GM23338 (cell line): ENCODE measurements around the gene TNFRSF19. TPM values are rescaled to one million over a fixed set of nuclear protein-coding genes. Genes with fewer than 3 reads are reported as not detected.
A peak's percentile ranks its signal among the peaks of the same experiment; 100 is the strongest.

Source experiments
- ATAC-seq: fragments of 200-7000 bp; cut with Tn5 transposase; 3 replicates; pipeline ENCODE4 v1.9.1; 2020
- DNase-seq: peaks from one replicate; pipeline ENCODE4 v3.0.0-alpha.2; 2015; ENCODE audit warnings: low spot score
- H2AFZ ChIP-seq: fragments of 200-600 bp; sonication (generic); 2 replicates; pipeline ENCODE4 v1.8.0; 2016; ENCODE audit warnings: antibody characterized with exemption, mild to moderate bottlenecking, moderate library complexity
- H3F3A ChIP-seq: fragments of 200-600 bp; sonication (generic); replicated peaks from 2 replicates; pipeline ENCODE4 v1.8.0; 2017; ENCODE audit warnings: antibody characterized with exemption, mixed run types, low read depth
- H3K27ac ChIP-seq: fragments of 200-600 bp; sonication (generic); 2 replicates; pipeline ENCODE4 v1.6.1; 2016; ENCODE audit warnings: low read depth
- H3K27me3 ChIP-seq: fragments of 200-600 bp; sonication (generic); 2 replicates; pipeline ENCODE4 v1.8.0; 2016; ENCODE audit warnings: mild to moderate bottlenecking, mixed run types, moderate library complexity; ENCODE audit not compliant: insufficient read depth
- H3K36me3 ChIP-seq: fragments of 200-600 bp; sonication (generic); 2 replicates; pipeline ENCODE4 v1.8.0; 2016; ENCODE audit warnings: mild to moderate bottlenecking; ENCODE audit not compliant: insufficient read depth
- H3K4me1 ChIP-seq: fragments of 200-600 bp; sonication (generic); 2 replicates; pipeline ENCODE4 v1.8.0; 2016; ENCODE audit warnings: mild to moderate bottlenecking, moderate library complexity; ENCODE audit not compliant: insufficient read depth
- H3K4me2 ChIP-seq: fragments of 200-600 bp; sonication (generic); 2 replicates; pipeline ENCODE4 v1.7.1; 2017; ENCODE audit warnings: mixed run types
- H3K4me3 ChIP-seq: fragments of 200-600 bp; sonication (generic); 2 replicates; pipeline ENCODE4 v1.6.1; 2016; ENCODE audit warnings: mixed run types
- H3K79me2 ChIP-seq: fragments of 200-600 bp; sonication (generic); replicated peaks from 2 replicates; pipeline ENCODE4 v1.8.0; 2017; ENCODE audit warnings: mild to moderate bottlenecking; ENCODE audit not compliant: insufficient read depth
- H3K9me2 ChIP-seq: fragments of 200-600 bp; sonication (generic); 2 replicates; pipeline ENCODE4 v1.8.0; 2017; ENCODE audit not compliant: insufficient read depth
- H4K20me1 ChIP-seq: fragments of 200-600 bp; sonication (generic); replicated peaks from 2 replicates; pipeline ENCODE4 v1.8.0; 2017; ENCODE audit warnings: mild to moderate bottlenecking; ENCODE audit not compliant: insufficient read depth
- H3K27ac Mint-ChIP-seq: 2 replicates; pipeline ENCODE4 v1.8.0; 2020; ENCODE audit warnings: inconsistent platforms, mild to moderate bottlenecking, moderate library complexity, mixed read lengths
- H3K27me3 Mint-ChIP-seq: 3 replicates; pipeline ENCODE4 v1.8.0; 2022; ENCODE audit warnings: low read depth, mild to moderate bottlenecking, moderate library complexity, mixed read lengths, inconsistent platforms; ENCODE audit not compliant: insufficient read depth, poor library complexity
- H3K36me3 Mint-ChIP-seq: 3 replicates; pipeline ENCODE4 v1.8.0; 2021; ENCODE audit warnings: low read depth, mild to moderate bottlenecking, inconsistent platforms, moderate library complexity, mixed read lengths
- H3K4me1 Mint-ChIP-seq: 3 replicates; pipeline ENCODE4 v1.8.0; 2020; ENCODE audit warnings: mild to moderate bottlenecking, inconsistent platforms, mixed read lengths
- H3K4me3 Mint-ChIP-seq: 3 replicates; pipeline ENCODE4 v1.8.0; 2021; ENCODE audit warnings: moderate library complexity, mild to moderate bottlenecking, inconsistent platforms, mixed read lengths
- H3K9me3 Mint-ChIP-seq: 3 replicates; pipeline ENCODE4 v1.8.0; 2020; ENCODE audit warnings: moderate library complexity, mild to moderate bottlenecking, inconsistent platforms, mixed read lengths
- CREB1 ChIP-seq: fragments of 250-450 bp; sonication (Bioruptor Pico); IDR thresholded peaks from 2 replicates; pipeline ENCODE4 v1.5.0; 2020; ENCODE audit warnings: low read depth, mild to moderate bottlenecking, moderate library complexity
- EZH2 ChIP-seq: fragments of 200-600 bp; sonication (generic); IDR thresholded peaks from one replicate; pipeline ENCODE4 v1.8.0; 2017; ENCODE audit warnings: antibody characterized with exemption, mild to moderate bottlenecking, low read depth; ENCODE audit not compliant: unreplicated experiment
- EZH2phosphoT487 ChIP-seq: fragments of 200-600 bp; sonication (generic); IDR thresholded peaks from one replicate; pipeline ENCODE4 v1.8.1; 2018; ENCODE audit warnings: antibody characterized with exemption; ENCODE audit not compliant: unreplicated experiment
- JUNB ChIP-seq: IDR thresholded peaks from one replicate; pipeline ENCODE4 v1.6.1; 2016; ENCODE audit warnings: antibody characterized with exemption; ENCODE audit not compliant: unreplicated experiment
- NANOG ChIP-seq: IDR thresholded peaks from 2 replicates; pipeline ENCODE4 v1.6.1; 2016; ENCODE audit warnings: antibody characterized with exemption, borderline replicate concordance
- POLR2AphosphoS5 ChIP-seq: IDR thresholded peaks from 2 replicates; pipeline ENCODE4 v1.6.1; 2016; ENCODE audit warnings: antibody characterized with exemption, low read depth
- STAT1 ChIP-seq: IDR thresholded peaks from one replicate; pipeline ENCODE4 v1.6.1; 2016; ENCODE audit warnings: antibody characterized with exemption; ENCODE audit not compliant: unreplicated experiment
- ZNF114 ChIP-seq: fragments of 250-450 bp; sonication (Bioruptor Pico); IDR thresholded peaks from 2 replicates; pipeline ENCODE4 v1.5.0; 2020; ENCODE audit warnings: mild to moderate bottlenecking, moderate library complexity
- ZNF331 ChIP-seq: fragments of 250-450 bp; sonication (Bioruptor Pico); IDR thresholded peaks from 2 replicates; pipeline ENCODE4 v1.5.0; 2020; ENCODE audit warnings: low read depth, mild to moderate bottlenecking, moderate library complexity
- polyA plus RNA-seq: library from polyadenylated mRNA; unstranded; fragments of >200 nt; fragmentation: Nextera tagmentation; extraction: Ambion mirVana; gene quantifications from 2 replicates; pipeline ENCODE4 v1.2.1, GENCODE V29; 2016
- total RNA-seq: library from RNA; depleted of rRNA; stranded (reverse); fragments of >200 nt; shearing (Covaris generic); gene quantifications from 2 replicates; pipeline ENCODE4 v1.2.3, GENCODE V29; 2014
- TF ChIP-seq, protein P1 (sequence below): IDR thresholded peaks from 2 replicates; pipeline ENCODE4 v1.6.1; 2016; ENCODE audit warnings: antibody characterized with exemption
- TF ChIP-seq, protein P2 (sequence below), 2 experiments: fragments of 200-600 bp in 1 of 2; sonication (generic) in 1 of 2; conservative IDR thresholded peaks; 2 replicates each; pipeline versions ENCODE4 v1.5.1 to v1.6.1; 2016 to 2017; ENCODE audit warnings: antibody characterized with exemption in 2 of 2, low read depth in 2 of 2, mild to moderate bottlenecking in 2 of 2, moderate library complexity in 1 of 2
- TF ChIP-seq, protein P3 (sequence below): IDR thresholded peaks from one replicate; pipeline ENCODE4 v1.6.1; 2018; ENCODE audit warnings: antibody characterized with exemption; ENCODE audit not compliant: unreplicated experiment

The TNFRSF19 gene
- total and polyA plus RNA-seq, 2 experiments from 2014 or later: 0.21 to 0.35 TPM

DNA sequence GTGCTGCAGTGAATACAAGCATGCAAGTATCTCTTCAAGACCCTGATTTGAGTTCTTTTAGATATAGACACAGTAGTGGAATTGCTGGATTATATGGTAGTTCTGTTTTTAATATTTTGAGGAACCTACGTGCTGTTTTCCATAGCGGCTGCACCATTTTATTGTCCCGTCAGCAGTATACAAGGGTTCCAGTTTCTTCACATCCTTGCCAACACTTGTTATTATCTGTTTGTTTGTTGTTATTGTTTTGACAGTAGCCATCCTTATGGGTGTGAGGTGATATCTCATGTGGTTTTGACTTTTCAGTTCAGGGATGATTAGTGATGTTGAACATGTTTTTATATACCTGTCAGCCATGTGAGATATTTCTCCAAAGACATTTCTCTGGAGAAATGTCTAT lies 53.2 kb downstream of the TNFRSF19 start (continued):
- TF ChIP-seq, protein P1, sequence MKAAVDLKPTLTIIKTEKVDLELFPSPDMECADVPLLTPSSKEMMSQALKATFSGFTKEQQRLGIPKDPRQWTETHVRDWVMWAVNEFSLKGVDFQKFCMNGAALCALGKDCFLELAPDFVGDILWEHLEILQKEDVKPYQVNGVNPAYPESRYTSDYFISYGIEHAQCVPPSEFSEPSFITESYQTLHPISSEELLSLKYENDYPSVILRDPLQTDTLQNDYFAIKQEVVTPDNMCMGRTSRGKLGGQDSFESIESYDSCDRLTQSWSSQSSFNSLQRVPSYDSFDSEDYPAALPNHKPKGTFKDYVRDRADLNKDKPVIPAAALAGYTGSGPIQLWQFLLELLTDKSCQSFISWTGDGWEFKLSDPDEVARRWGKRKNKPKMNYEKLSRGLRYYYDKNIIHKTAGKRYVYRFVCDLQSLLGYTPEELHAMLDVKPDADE: no peak
- TF ChIP-seq EZH2phosphoT487 (no peak), ZNF331 (CRISPR knock-in tag) (no peak)

DNA sequence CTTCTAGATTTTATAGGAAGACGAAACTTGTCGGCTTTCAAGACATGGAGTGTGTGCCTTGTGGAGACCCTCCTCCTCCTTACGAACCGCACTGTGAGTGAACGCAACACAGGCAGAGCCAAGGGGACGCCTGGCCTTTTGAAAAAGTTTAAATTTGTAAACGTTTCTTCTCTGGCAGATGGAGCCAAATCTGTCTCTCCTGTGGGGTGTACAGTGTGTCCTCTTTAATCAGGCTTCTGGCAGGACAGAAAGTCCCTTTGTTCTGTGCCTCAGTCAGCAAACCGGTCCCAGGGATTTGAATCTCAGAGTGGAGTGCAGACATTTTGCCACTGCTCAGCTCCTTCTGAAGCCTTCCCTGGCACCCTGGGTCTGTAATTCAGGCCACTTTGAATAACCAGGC lies 56.5 kb downstream of the TNFRSF19 start:
- Mint-ChIP-seq H3K4me1 (peaks cover 31% of the 10 kb centered on the region), H3K4me3 (no peak overlapping the region), H3K9me3 (no peaks in the 10 kb centered on the region; the same call in 2 of the 3 replicates), H3K36me3 (no peaks in the 10 kb centered on the region), H3K27me3 (peaks cover 2% of the 10 kb centered on the region), H3K27ac (peak overlapping the region; percentile 21; the same call in 1 of the 2 replicates)
- H3K4me2 ChIP-seq: no peak overlapping the region
- no peak overlapping the region for H3K27ac ChIP-seq
- no peaks in the 10 kb centered on the region for H4K20me1 ChIP-seq
- ATAC-seq: peak; percentile 16; the same call in 1 of the 3 replicates
- H3K36me3 ChIP-seq: no peaks in the 10 kb centered on the region
- H3K9me2 ChIP-seq: no peaks in the 10 kb centered on the region
- no peaks in the 10 kb centered on the region for H3K27me3 ChIP-seq
- no peak for TF ChIP-seq POLR2AphosphoS5
- TF ChIP-seq EZH2: no peak
- TF ChIP-seq, protein P1: no peak
- TF ChIP-seq CREB1 (CRISPR knock-in tag): no peak
- no peak for DNase-seq
- H3K4me3 ChIP-seq: no peak overlapping the region
- peaks cover 21% of the 10 kb centered on the region for H3K4me1 ChIP-seq
- peak overlapping the region; percentile 92 for H2AFZ ChIP-seq
- no peaks in the 10 kb centered on the region for H3K79me2 ChIP-seq
- H3F3A ChIP-seq: no peaks in the 10 kb centered on the region

DNA sequence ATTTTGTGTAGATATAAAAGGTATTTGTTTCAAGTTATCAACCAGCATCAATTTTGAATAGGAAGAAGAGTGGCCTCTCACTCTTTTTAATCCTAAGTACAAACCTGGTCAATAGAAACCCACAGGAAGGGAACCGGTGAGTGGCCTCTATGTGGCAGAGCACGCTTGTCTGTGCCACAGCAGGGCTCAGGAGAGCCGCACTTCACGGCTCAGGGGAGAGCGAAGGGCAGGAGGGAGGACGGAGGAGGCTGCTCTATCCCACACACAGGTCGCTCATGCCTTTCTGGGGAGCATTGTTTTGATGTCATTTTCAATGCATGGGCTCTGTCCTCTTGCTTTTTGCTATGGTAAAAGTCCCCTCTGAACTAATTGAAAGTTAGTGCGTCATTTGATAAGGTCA lies 57.2 kb downstream of the TNFRSF19 start:
- Histone ChIP-seq H2AFZ (0 out of 2 replicates have a peak overlapping the region, but pooled peaks have one; percentile 92), H4K20me1 (no peaks in the 10 kb centered on the region), H3K36me3 (no peaks in the 10 kb centered on the region), H3K27me3 (no peaks in the 10 kb centered on the region), H3F3A (no peaks in the 10 kb centered on the region), H3K27ac (no peak overlapping the region), H3K4me2 (no peak overlapping the region), H3K4me1 (peaks cover 28% of the 10 kb centered on the region), H3K79me2 (no peaks in the 10 kb centered on the region), H3K9me2 (no peaks in the 10 kb centered on the region), H3K4me3 (no peak overlapping the region)
- no peak for DNase-seq
- H3K9me3 Mint-ChIP-seq: no peaks in the 10 kb centered on the region; the same call in 2 of the 3 replicates
- peak; percentile 69 for ATAC-seq
- H3K27ac Mint-ChIP-seq: no peak overlapping the region
- no peaks in the 10 kb centered on the region for H3K36me3 Mint-ChIP-seq
- no peak overlapping the region for H3K4me3 Mint-ChIP-seq
- H3K27me3 Mint-ChIP-seq: peaks cover 2% of the 10 kb centered on the region
- H3K4me1 Mint-ChIP-seq: peaks cover 38% of the 10 kb centered on the region
- no peak for TF ChIP-seq CREB1 (CRISPR knock-in tag)
- TF ChIP-seq, protein P2, sequence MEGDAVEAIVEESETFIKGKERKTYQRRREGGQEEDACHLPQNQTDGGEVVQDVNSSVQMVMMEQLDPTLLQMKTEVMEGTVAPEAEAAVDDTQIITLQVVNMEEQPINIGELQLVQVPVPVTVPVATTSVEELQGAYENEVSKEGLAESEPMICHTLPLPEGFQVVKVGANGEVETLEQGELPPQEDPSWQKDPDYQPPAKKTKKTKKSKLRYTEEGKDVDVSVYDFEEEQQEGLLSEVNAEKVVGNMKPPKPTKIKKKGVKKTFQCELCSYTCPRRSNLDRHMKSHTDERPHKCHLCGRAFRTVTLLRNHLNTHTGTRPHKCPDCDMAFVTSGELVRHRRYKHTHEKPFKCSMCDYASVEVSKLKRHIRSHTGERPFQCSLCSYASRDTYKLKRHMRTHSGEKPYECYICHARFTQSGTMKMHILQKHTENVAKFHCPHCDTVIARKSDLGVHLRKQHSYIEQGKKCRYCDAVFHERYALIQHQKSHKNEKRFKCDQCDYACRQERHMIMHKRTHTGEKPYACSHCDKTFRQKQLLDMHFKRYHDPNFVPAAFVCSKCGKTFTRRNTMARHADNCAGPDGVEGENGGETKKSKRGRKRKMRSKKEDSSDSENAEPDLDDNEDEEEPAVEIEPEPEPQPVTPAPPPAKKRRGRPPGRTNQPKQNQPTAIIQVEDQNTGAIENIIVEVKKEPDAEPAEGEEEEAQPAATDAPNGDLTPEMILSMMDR (conservative IDR thresholded peaks at IDR 0.05; ENCODE audit: low read depth in 2 of 2): no peak
- no peak for TF ChIP-seq ZNF114 (CRISPR knock-in tag)
- no peak for TF ChIP-seq NANOG
- TF ChIP-seq, protein P1: no peak
- no peak for TF ChIP-seq ZNF331 (CRISPR knock-in tag)
- TF ChIP-seq JUNB: no peak
- no peak for TF ChIP-seq STAT1
- no peak for TF ChIP-seq EZH2
- TF ChIP-seq, protein P3, sequence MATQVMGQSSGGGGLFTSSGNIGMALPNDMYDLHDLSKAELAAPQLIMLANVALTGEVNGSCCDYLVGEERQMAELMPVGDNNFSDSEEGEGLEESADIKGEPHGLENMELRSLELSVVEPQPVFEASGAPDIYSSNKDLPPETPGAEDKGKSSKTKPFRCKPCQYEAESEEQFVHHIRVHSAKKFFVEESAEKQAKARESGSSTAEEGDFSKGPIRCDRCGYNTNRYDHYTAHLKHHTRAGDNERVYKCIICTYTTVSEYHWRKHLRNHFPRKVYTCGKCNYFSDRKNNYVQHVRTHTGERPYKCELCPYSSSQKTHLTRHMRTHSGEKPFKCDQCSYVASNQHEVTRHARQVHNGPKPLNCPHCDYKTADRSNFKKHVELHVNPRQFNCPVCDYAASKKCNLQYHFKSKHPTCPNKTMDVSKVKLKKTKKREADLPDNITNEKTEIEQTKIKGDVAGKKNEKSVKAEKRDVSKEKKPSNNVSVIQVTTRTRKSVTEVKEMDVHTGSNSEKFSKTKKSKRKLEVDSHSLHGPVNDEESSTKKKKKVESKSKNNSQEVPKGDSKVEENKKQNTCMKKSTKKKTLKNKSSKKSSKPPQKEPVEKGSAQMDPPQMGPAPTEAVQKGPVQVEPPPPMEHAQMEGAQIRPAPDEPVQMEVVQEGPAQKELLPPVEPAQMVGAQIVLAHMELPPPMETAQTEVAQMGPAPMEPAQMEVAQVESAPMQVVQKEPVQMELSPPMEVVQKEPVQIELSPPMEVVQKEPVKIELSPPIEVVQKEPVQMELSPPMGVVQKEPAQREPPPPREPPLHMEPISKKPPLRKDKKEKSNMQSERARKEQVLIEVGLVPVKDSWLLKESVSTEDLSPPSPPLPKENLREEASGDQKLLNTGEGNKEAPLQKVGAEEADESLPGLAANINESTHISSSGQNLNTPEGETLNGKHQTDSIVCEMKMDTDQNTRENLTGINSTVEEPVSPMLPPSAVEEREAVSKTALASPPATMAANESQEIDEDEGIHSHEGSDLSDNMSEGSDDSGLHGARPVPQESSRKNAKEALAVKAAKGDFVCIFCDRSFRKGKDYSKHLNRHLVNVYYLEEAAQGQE: no peak
- no peak for TF ChIP-seq POLR2AphosphoS5
